Adrenal gland (tissue), 12 donors: Measurements from ENCODE around the gene VEGFD. TPM values are rescaled to one million over a fixed set of nuclear protein-coding genes. Genes with fewer than 3 reads are reported as not detected.
A peak's percentile ranks its signal among the peaks of the same experiment; 100 is the strongest.

Experiments
- DNase-seq, 7 donors: peaks; one replicate each; pipeline ENCODE4 v3.0.0-alpha.2; 2019 to 2020
- H3K27ac ChIP-seq, 5 donors: fragments of 200-600 bp; sonication (generic) in 4 of 5; 1 replicate in 3 of 5; 2 replicates in 2 of 5; pipeline versions ENCODE4 v1.5.1 to v1.8.0; 2016 to 2020; ENCODE audit warnings: mild to moderate bottlenecking in 1 of 5
- H3K27me3 ChIP-seq: fragments of 200-600 bp; 2 replicates; pipeline ENCODE4 v1.8.0; 2021
- H3K36me3 ChIP-seq, 2 donors: fragments of 200-600 bp; replicated peaks in 1 of 2; 1 replicate in 1 of 2; 2 replicates in 1 of 2; pipeline versions ENCODE4 v1.5.1 to v1.8.0; 2018 to 2022
- H3K4me1 ChIP-seq, 2 donors: fragments of 200-600 bp; replicated peaks in 1 of 2; 1 replicate in 1 of 2; 2 replicates in 1 of 2; pipeline versions ENCODE4 v1.5.1 to v1.8.0; 2018 to 2021
- H3K4me3 ChIP-seq, 4 donors: fragments of 200-600 bp; sonication (generic) in 3 of 4; one replicate each; pipeline ENCODE4 v1.5.1; 2016 to 2018
- H3K9me3 ChIP-seq, 3 donors: fragments of 200-600 bp; sonication (generic) in 1 of 3; replicated peaks in 1 of 3; 1 replicate in 2 of 3; 2 replicates in 1 of 3; pipeline versions ENCODE4 v1.5.1 to v1.8.0; 2016 to 2021
- POLR2A ChIP-seq, 2 donors: fragments of 450-650 bp; IDR thresholded peaks; one replicate each; pipeline ENCODE4 v1.6.1; 2017; ENCODE audit warnings: antibody characterized with exemption in 2 of 2, mild to moderate bottlenecking in 2 of 2, moderate library complexity in 1 of 2
- WGBS, 4 donors: extraction: QIAGEN DNeasy Blood & Tissue Kit in 2 of 4; methylation state at CpG; one replicate each; pipeline versions ENCODE4 v1.1.5 to v1.1.7; 2013 to 2017; 5-methylcytosine and 5-hydroxymethylcytosine counted together
- intact Hi-C, 2 donors: fragments of 100-400 bp; cut with DNase I; formaldehyde crosslinking; loops; one replicate each; pipeline versions ENCODE4 v1.14.1 to v1.15.0; 2022 to 2023
- polyA plus RNA-seq, 3 donors: library from polyadenylated mRNA; stranded (reverse); fragments of 200-250 nt in 2 of 3; fragments of 350-450 nt in 1 of 3; fragmentation: Illumina TruSeq in 1 of 3; extraction: RNeasy Lipid Tissue Mini Kit (QIAGEN cat#74804) in 1 of 3; gene quantifications; one replicate each; pipeline ENCODE4 v1.2.3, GENCODE V29; 2013 to 2014
- total RNA-seq, 9 donors: library from RNA; depleted of rRNA in 4 of 9; stranded (reverse); fragments of >200 nt in 4 of 9; fragments of 120-200 nt in 1 of 9; fragmentation: NEBNext Ultra II Directional in 1 of 9; extraction: Animal tissue kit (Norgen Biotek cat#: 25700) in 1 of 9; gene quantifications; one replicate each; pipeline versions ENCODE4 v1.1.0 to v1.2.4, GENCODE V29; 2013 to 2023
- TF ChIP-seq, protein P1 (sequence below), 6 experiments: fragments of 450-650 bp in 4 of 6; fragments of 200-600 bp in 2 of 6; sonication (generic) in 1 of 6; IDR thresholded peaks; 1 replicate in 5 of 6; 2 replicates in 1 of 6; pipeline versions ENCODE4 v1.5.1 to v1.8.0; 2016 to 2021; ENCODE audit warnings: antibody characterized with exemption in 6 of 6, mild to moderate bottlenecking in 2 of 6, moderate library complexity in 1 of 6
- donor health status: healthy with polysubstance abuse.
- donor health status: Bipolar disorder and iron deficiency.
- donor health status: DM: yes; HTN: yes; CAD: no.
- donor health status: DM: no; HTN: no; CAD: no.
- donor health status: DM: no; HTN: no; CAD: no.
- donor health status: DM: yes; HTN: yes; CAD: no.

VEGFD gene
- total and polyA plus RNA-seq, 12 donors = 0.86 to 23.4 (median 11.4) TPM

GRCh38 chrX:15343075-15343476, 41.1 kb downstream of the VEGFD start:
- intact Hi-C loops = no loop called here
- peak in 4 of 7 donors; percentile 26 to 59 (median 44) for DNase-seq
- Histone ChIP-seq H3K4me3 (no peak overlapping the region), H3K27me3 (no peaks in the 10 kb centered on the region), H3K27ac (peak overlapping the region in 1 of 5 donors; percentile 22), H3K9me3 (no peaks in the 10 kb centered on the region), H3K36me3 (no peaks in the 10 kb centered on the region), H3K4me1 (no peaks in the 10 kb centered on the region)
- 43 to 48% (median 46%) methylated on average over 3 to 5 of the region's 5 CpGs for WGBS, 4 donors
- no peak for TF ChIP-seq POLR2A (IDR thresholded peaks at IDR 0.05)
- TF ChIP-seq, protein P1, sequence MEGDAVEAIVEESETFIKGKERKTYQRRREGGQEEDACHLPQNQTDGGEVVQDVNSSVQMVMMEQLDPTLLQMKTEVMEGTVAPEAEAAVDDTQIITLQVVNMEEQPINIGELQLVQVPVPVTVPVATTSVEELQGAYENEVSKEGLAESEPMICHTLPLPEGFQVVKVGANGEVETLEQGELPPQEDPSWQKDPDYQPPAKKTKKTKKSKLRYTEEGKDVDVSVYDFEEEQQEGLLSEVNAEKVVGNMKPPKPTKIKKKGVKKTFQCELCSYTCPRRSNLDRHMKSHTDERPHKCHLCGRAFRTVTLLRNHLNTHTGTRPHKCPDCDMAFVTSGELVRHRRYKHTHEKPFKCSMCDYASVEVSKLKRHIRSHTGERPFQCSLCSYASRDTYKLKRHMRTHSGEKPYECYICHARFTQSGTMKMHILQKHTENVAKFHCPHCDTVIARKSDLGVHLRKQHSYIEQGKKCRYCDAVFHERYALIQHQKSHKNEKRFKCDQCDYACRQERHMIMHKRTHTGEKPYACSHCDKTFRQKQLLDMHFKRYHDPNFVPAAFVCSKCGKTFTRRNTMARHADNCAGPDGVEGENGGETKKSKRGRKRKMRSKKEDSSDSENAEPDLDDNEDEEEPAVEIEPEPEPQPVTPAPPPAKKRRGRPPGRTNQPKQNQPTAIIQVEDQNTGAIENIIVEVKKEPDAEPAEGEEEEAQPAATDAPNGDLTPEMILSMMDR (IDR thresholded peaks at IDR 0.05) = no peak

DNA sequence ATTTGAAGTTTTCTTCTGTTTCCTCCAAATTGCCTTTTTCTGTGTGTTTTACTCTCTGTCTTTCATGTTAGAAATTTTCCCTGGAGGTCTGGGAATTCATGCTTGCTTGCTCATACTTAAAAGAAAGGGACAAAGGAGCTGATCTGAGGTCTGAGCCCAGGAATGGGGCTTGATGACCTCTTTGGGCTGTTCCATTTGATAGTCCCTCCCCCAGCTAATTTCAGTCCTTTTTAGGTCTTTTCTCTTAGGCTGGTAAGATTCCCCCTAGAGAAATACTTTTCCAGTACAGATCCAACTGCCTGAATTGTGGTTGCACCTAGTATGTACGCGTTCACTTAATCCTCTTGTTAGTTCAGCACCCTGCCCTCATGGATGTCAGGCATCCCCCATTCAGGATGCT, 43.3 kb downstream of the VEGFD start:
- TF ChIP-seq, protein P1 (IDR thresholded peaks at IDR 0.05) = no peak
- TF ChIP-seq POLR2A (IDR thresholded peaks at IDR 0.05) = no peak
- Histone ChIP-seq H3K4me1 (no peaks in the 10 kb centered on the region), H3K27ac (no peak overlapping the region), H3K4me3 (no peak overlapping the region), H3K9me3 (no peaks in the 10 kb centered on the region), H3K27me3 (no peaks in the 10 kb centered on the region), H3K36me3 (no peaks in the 10 kb centered on the region)
- 78 to 100% (median 89%) methylated on average over 2 of the region's 2 CpGs for WGBS, 4 donors
- intact Hi-C loops = no loop called here
- no peak for DNase-seq

DNA sequence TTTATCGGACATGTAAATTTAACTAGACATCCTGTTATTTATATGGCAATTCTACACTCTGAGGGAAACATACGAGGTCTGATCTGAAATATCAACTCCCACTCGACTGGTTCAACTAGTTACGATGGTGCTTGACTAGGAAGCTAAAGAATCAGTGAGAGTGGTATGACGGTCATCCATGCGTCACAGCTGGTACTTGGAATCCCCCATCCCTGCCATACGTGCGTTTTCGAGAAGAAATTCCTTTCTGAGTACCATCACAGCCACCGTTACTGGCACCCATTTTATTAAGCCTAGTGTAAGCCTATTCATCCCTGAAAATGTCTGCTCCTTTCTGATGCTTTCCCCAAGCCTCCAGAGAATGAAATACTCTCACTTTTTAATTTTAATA, 48.2 kb downstream of the VEGFD start:
- intact Hi-C loops = no loop called here
- WGBS, 4 donors = 0 to 47% (median 15%) methylated on average over 9 to 10 of the region's 10 CpGs
- DNase-seq = peak in 5 of 7 donors; percentile 25 to 63 (median 37)

DNA sequence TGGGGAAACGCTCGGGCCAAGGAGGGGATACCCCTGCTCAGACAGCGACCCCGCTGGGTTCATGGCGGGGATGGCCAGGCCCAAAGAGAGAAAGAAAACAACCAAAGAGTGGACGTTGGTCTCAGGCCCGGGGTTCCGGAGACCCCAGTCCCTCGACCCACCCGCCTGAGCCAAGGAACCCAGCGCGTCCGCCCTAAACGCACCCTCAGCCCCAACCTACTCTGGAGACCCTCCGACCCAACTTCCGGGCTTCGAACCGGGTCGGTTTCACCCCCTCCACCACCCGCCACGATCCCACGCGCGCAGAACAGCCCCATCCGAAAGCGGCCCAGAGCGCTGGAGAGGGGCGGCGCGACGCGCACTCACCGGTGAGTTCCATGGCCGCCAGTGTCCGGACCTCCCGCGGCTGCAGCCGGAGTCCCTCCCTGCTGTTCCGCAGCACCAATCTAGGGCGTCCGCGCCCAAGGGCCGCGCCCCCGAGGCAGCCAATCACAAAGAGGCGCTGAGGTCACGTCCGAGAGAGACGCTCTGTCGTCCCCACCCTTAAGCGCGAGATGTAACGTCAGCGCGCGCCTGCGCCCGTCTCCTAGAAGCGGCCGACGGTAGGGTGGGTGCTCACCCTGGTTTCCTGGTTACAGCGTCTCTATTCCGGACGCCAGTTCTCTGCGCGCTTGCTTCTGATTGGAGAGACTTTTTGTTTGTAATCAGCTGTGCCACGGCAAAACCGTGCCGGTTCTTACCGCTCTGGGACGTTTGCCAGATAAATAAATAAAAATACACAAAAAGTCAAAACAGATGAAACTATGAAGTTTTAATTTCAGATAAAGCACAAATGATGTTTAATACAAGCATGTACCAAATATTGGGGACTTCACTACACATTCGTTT, 48.8 kb downstream of the VEGFD start, which contains the start of gene PIGA:
TSS of gene PIGA (minus strand) at position 389 of the 888 bp plus-strand sequence. CDS start 3,593 bp downstream, outside the sequence.
- Histone ChIP-seq H3K27ac (peak within 1 kb of the TSS in 4 of 5 donors; percentile 69 to 92 (median 76)), H3K27me3 (no peaks in the 10 kb centered on the region), H3K4me3 (peak within 1 kb of the TSS in 3 of 4 donors; percentile 42 to 73 (median 52)), H3K36me3 (peaks cover 0 to 8% of the 10 kb centered on the region in 2 donors), H3K9me3 (no peaks in the 10 kb centered on the region), H3K4me1 (no peaks in the 10 kb centered on the region)
- WGBS, 4 donors = 0 to 31% (median 12%) methylated on average over 14 to 72 of the region's 72 CpGs
- peak; percentile 94 to 98 (median 96) for DNase-seq
- peak; percentile 83 to 92 for TF ChIP-seq POLR2A (IDR thresholded peaks at IDR 0.05)
- TF ChIP-seq, protein P1 (IDR thresholded peaks at IDR 0.05) = no peak
- intact Hi-C loops = no loop called here

More for the DNA sequence above, 48.2 kb downstream of the VEGFD start:
- H3K27me3 ChIP-seq = no peaks in the 10 kb centered on the region
- peak overlapping the region in 1 of 4 donors; percentile 73 for H3K4me3 ChIP-seq
- no peaks in the 10 kb centered on the region for H3K9me3 ChIP-seq
- peak overlapping the region in 2 of 5 donors; percentile 64 to 65 for H3K27ac ChIP-seq
- peaks cover 0 to 7% of the 10 kb centered on the region in 2 donors for H3K36me3 ChIP-seq
- H3K4me1 ChIP-seq = no peaks in the 10 kb centered on the region
- TF ChIP-seq, protein P1 (IDR thresholded peaks at IDR 0.05) = no peak
- TF ChIP-seq POLR2A (IDR thresholded peaks at IDR 0.05) = no peak
